ENCODE measurements around the gene ZBTB5. TPM values are rescaled to one million over a fixed set of nuclear protein-coding genes. Genes with fewer than 3 reads are reported as not detected.

ZBTB5 gene
- total RNA-seq, 6 experiments from 2014 or later, result 4.3 to 6.6 (median 5.5) TPM

DNA sequence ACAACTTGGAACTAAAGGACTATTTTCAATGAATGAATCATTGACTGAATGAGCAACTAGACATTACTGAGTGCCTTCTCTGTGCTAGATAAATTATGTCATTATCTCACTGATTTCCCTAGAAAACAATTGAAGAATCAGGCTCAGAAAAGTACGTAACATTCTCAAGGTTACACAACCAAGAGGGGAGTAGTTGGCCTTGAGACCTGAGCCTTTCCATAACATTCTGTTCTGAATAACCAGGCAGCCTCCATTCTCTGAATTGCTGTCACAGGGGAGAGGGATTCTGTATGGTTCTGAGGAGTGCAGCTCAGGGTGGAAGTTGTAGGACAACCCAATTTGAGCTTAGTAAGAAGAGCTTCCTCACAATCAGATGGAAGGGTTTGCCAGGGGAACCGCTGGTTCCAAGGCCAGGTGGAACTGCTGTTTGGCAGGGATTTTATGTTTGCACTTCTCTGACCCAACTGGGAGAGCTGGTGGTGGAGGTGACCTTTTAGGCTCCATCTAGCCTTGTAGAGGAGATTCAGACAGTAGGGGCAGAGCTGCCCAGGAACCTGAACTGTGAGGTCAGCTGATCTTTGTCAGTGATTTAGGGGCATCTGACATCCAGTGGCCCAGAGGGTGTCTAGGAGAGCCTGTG is 36.8 kb upstream of the ZBTB5 start:
- 6% methylated on average over 2 of the region's 2 CpGs for WGBS (ENCODE audit: insufficient coverage, low coverage, low lambda C conversion rate, missing lambda C conversion rate)
- Histone ChIP-seq H3K4me3 (no peak overlapping the region), H3K9me3 (no peaks in the 10 kb centered on the region), H3K27ac (peak overlapping the region in 1 of 3 donors; percentile 42), H3K4me1 (peaks cover 0 to 43% (median 13%) of the 10 kb centered on the region in 4 donors), H3K27me3 (no peaks in the 10 kb centered on the region), H3K36me3 (peaks cover 0 to 70% (median 32%) of the 10 kb centered on the region in 4 donors)
- peak; percentile 49 to 82 (median 75) for DNase-seq
- no peak for TF ChIP-seq CTCF (IDR thresholded peaks at IDR 0.05)
- peak; percentile 13 for TF ChIP-seq POLR2A (IDR thresholded peaks at IDR 0.05)
- ATAC-seq, result peak; percentile 90 to 95 (median 93)
- intact Hi-C loops (cut with DNase I), result no loop called here

- no peaks in the 10 kb centered on the region for H3K9me3 ChIP-seq
- H3K36me3 ChIP-seq, result peaks cover 18 to 89% (median 45%) of the 10 kb centered on the region in 4 donors
- no peak for DNase-seq
- WGBS (ENCODE audit: insufficient coverage, low coverage, low lambda C conversion rate, missing lambda C conversion rate), result 66% methylated on average over 5 of the region's 6 CpGs
- no peaks in the 10 kb centered on the region for H3K27me3 ChIP-seq
- ATAC-seq, result no peak
- intact Hi-C loops (cut with DNase I), result no loop called here
- TF ChIP-seq POLR2A (IDR thresholded peaks at IDR 0.05) (no peak), CTCF (IDR thresholded peaks at IDR 0.05) (no peak)
- H3K27ac ChIP-seq, result no peak overlapping the region
- H3K4me3 ChIP-seq, result no peak overlapping the region
- peaks cover 0 to 30% (median 10%) of the 10 kb centered on the region in 4 donors for H3K4me1 ChIP-seq
Measured at GRCh38 chr9:37499297-37499696, 34.0 kb upstream of the ZBTB5 start.

DNA sequence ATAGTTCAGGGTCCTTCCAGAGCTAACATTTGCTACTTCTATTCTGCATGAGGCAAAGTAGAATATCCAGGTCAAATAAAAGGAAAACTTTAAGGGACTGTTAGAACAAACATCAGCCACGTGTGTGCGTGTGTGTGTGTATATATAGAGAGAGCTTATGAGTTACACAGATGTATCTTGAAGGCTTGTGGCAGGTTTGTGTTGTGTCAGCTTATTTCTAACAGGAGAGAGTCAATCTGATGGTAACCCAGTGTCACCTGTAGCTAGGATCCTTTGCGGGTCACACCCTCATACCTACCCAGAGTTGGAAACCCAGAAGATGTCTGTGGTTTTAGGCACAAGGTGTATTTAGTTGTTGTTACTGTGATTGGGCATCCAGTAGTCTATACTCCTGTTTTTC is 33.2 kb upstream of the ZBTB5 start:
- intact Hi-C loops (cut with DNase I), result no loop called here
- peaks cover 18 to 90% (median 51%) of the 10 kb centered on the region in 4 donors for H3K36me3 ChIP-seq
- H3K4me1 ChIP-seq, result peaks cover 0 to 23% (median 10%) of the 10 kb centered on the region in 4 donors
- ATAC-seq (no peak), DNase-seq (no peak)
- H3K27me3 ChIP-seq, result no peaks in the 10 kb centered on the region
- H3K9me3 ChIP-seq, result no peaks in the 10 kb centered on the region
- no peak for TF ChIP-seq POLR2A (IDR thresholded peaks at IDR 0.05)
- TF ChIP-seq CTCF (IDR thresholded peaks at IDR 0.05), result no peak
- WGBS (ENCODE audit: insufficient coverage, low coverage, low lambda C conversion rate, missing lambda C conversion rate), result 44% methylated on average over 2 of the region's 3 CpGs
- H3K4me3 ChIP-seq, result no peak overlapping the region
- no peak overlapping the region for H3K27ac ChIP-seq

DNA sequence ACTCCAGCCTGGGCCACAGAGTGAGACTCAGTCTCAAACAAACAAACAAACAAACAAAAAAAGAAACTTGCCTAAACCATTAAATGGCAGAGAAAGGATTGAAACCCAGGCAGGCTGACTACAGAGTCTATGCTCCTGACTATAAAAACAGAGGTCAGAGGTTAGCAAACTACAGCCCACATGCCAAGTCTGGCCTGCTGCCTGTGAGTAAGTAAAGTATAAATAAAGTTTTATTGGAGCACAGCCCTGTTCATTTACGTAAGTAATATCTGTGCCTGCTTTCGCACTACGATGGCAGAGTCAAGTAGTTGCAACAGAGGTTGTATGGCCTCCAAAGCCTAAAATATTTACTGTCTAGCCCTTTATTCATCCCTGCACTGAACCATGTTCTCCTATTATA is 32.1 kb upstream of the ZBTB5 start:
- TF ChIP-seq POLR2A (IDR thresholded peaks at IDR 0.05), result no peak
- TF ChIP-seq CTCF (IDR thresholded peaks at IDR 0.05), result no peak
- intact Hi-C loops (cut with DNase I), result no loop called here
- peak in 1 of 4 donors; percentile 14 for ATAC-seq
- Histone ChIP-seq H3K4me3 (no peak overlapping the region), H3K27me3 (no peaks in the 10 kb centered on the region), H3K27ac (no peak overlapping the region), H3K4me1 (peaks cover 0 to 16% (median 4%) of the 10 kb centered on the region in 4 donors), H3K9me3 (no peaks in the 10 kb centered on the region), H3K36me3 (peaks cover 26 to 91% (median 56%) of the 10 kb centered on the region in 4 donors)
- 12% methylated on average over 3 of the region's 3 CpGs for WGBS (ENCODE audit: insufficient coverage, low coverage, low lambda C conversion rate, missing lambda C conversion rate)
- no peak for DNase-seq
